K562 (cell line): Measurements from ENCODE around the gene SYT3. TPM values are rescaled to one million over a fixed set of nuclear protein-coding genes. Genes with fewer than 3 reads are reported as not detected.
A peak's percentile ranks its signal among the peaks of the same experiment; 100 is the strongest.
"Not testable (repeated sequence)": the region's sequence is repeated elsewhere in the genome, so short reads cannot be mapped to it uniquely, and the experiment has no call there.

Experiments used
- ATAC-seq: fragments of 200-7000 bp; cut with Tn5 transposase; 3 replicates; pipeline ENCODE4 v1.9.1; 2020; ENCODE audit warnings: moderate library complexity
- BruUV-seq: library from RNA; stranded (reverse); fragments of 400-500 nt; replicated peaks from 2 replicates; lab custom pipeline; 2021; lab: Mats Ljungman, UMichigan
- CTCF ChIA-PET: fragments of 300-600 bp; formaldehyde crosslinking; extraction: SDS; loops from one replicate; lab custom pipeline; 2021; ENCODE audit warnings: low intra/inter-chr PET ratio; lab: Yijun Ruan, JAX
- POLR2A ChIA-PET: fragments of 300-600, 350-650 bp; sonication (Branson Sonifier 250); formaldehyde crosslinking; extraction: SDS; loops from one replicate; lab custom pipeline; 2021; ENCODE audit warnings: antibody characterized with exemption, inconsistent platforms; lab: Yijun Ruan, JAX
- DNase-seq, 4 experiments: peaks; one replicate each; pipeline versions ENCODE4 v3.0.0 to v3.0.0-alpha.2; 2011 to 2018; ENCODE audit warnings: low spot score in 3 of 4, mixed read lengths in 3 of 4; ENCODE audit errors: extremely low read depth in 1 of 4
- FAIRE-seq: peaks from 2 replicates; lab custom pipeline; 2011; peaks lifted over from hg19 to GRCh38; lab: Jason Lieb, UNC
- H2AFZ ChIP-seq: 2 replicates; pipeline ENCODE4 v1.6.0; 2011; ENCODE audit warnings: low read depth, low read length, control low read depth, inconsistent platforms
- H3K27ac ChIP-seq: fragments of 200-600 bp; 3 replicates; pipeline ENCODE4 v1.8.0; 2011; ENCODE audit warnings: low read depth, mild to moderate bottlenecking, control low read depth, inconsistent platforms, low read length, moderate library complexity, mixed read lengths; ENCODE audit errors: extremely low read depth
- H3K27me3 ChIP-seq, 2 experiments: fragments of 300-600 bp in 1 of 2; 2 replicates in 1 of 2; 3 replicates in 1 of 2; pipeline versions ENCODE4 v1.6.0 to v1.8.0; 2011; ENCODE audit warnings: inconsistent platforms in 2 of 2, low read length in 2 of 2, mild to moderate bottlenecking in 1 of 2, mixed read lengths in 1 of 2, moderate library complexity in 1 of 2; ENCODE audit not compliant: control insufficient read depth in 2 of 2, insufficient read depth in 2 of 2
- H3K36me3 ChIP-seq: fragments of 300-600 bp; 3 replicates; pipeline ENCODE4 v1.8.0; 2011; ENCODE audit warnings: mild to moderate bottlenecking, low read length, inconsistent platforms; ENCODE audit not compliant: control insufficient read depth, insufficient read depth
- H3K4me1 ChIP-seq, 2 experiments: fragments of 200-600 bp in 1 of 2; replicated peaks in 1 of 2; 2 replicates in 1 of 2; 3 replicates in 1 of 2; pipeline versions ENCODE4 v1.5.1 to v1.8.0; 2011; ENCODE audit warnings: inconsistent platforms in 2 of 2, low read length in 2 of 2, mild to moderate bottlenecking in 1 of 2, mixed read lengths in 1 of 2, moderate library complexity in 1 of 2; ENCODE audit not compliant: control insufficient read depth in 2 of 2, insufficient read depth in 2 of 2
- H3K4me2 ChIP-seq: 2 replicates; pipeline ENCODE4 v1.6.1; 2011; ENCODE audit warnings: low read length, control low read depth, inconsistent platforms, mixed read lengths; ENCODE audit not compliant: insufficient read depth
- H3K4me3 ChIP-seq: fragments of 200-600 bp; sonication (generic), shearing (Covaris generic); 2 replicates; pipeline ENCODE4 v1.5.1; 2016; ENCODE audit warnings: control low read depth, inconsistent platforms
- H3K79me2 ChIP-seq: fragments of 200-600 bp; 3 replicates; pipeline ENCODE4 v1.8.0; 2011; ENCODE audit warnings: low read length, inconsistent platforms; ENCODE audit not compliant: control insufficient read depth, insufficient read depth
- H3K9ac ChIP-seq, 2 experiments: 2 replicates each; pipeline versions ENCODE4 v1.6.0 to v1.6.1; 2011; ENCODE audit warnings: low read depth in 2 of 2, low read length in 2 of 2, control low read depth in 1 of 2, inconsistent platforms in 1 of 2, mild to moderate bottlenecking in 1 of 2, mixed read lengths in 1 of 2; ENCODE audit not compliant: insufficient read depth in 1 of 2
- H3K9me1 ChIP-seq: one replicate; pipeline ENCODE4 v1.6.0; 2011; ENCODE audit warnings: inconsistent platforms, mild to moderate bottlenecking, low read length, moderate library complexity; ENCODE audit not compliant: control insufficient read depth, insufficient read depth
- H3K9me3 ChIP-seq: replicated peaks from 2 replicates; pipeline ENCODE4 v1.5.1; 2011; ENCODE audit warnings: low read depth, low read length, inconsistent platforms; ENCODE audit not compliant: control insufficient read depth, insufficient read depth
- H4K20me1 ChIP-seq: replicated peaks from 2 replicates; pipeline ENCODE4 v1.6.1; 2011; ENCODE audit warnings: low read length, inconsistent platforms, mixed read lengths; ENCODE audit not compliant: control insufficient read depth, insufficient read depth
- ASH1L ChIP-seq: fragments of 450-650 bp; IDR thresholded peaks from 2 replicates; pipeline ENCODE4 v1.6.1; 2018; ENCODE audit warnings: borderline replicate concordance, mild to moderate bottlenecking, low read depth; ENCODE audit not compliant: partially characterized antibody
- C11orf30 ChIP-seq: fragments of 450-650 bp; IDR thresholded peaks from 2 replicates; pipeline ENCODE4 v1.6.1; 2016; ENCODE audit warnings: low read depth, mild to moderate bottlenecking
- CREM ChIP-seq: IDR thresholded peaks from 2 replicates; pipeline ENCODE4 v1.6.1; 2014; ENCODE audit warnings: antibody characterized with exemption, low read depth
- MAFK ChIP-seq: IDR thresholded peaks from 2 replicates; pipeline ENCODE4 v1.6.1; 2011; ENCODE audit warnings: low read length, improper control_type of control experiment
- MYNN ChIP-seq, 2 experiments: sonication (generic); formaldehyde crosslinking in 1 of 2; IDR thresholded peaks; 2 replicates each; pipeline versions ENCODE4 v1.5.0 to v1.6.1; 2016 to 2020; ENCODE audit warnings: antibody characterized with exemption in 1 of 2, missing genetic modification reagents in 1 of 2
- NR2C2 ChIP-seq, 2 experiments: fragments of 200-800 bp in 1 of 2; sonication (Bioruptor generic) in 1 of 2; sonication (generic) in 1 of 2; formaldehyde crosslinking in 1 of 2; IDR thresholded peaks; 2 replicates each; pipeline versions ENCODE4 v1.6.1 to v1.8.0; 2016 to 2022; ENCODE audit warnings: mild to moderate bottlenecking in 1 of 2, missing compliant biosample characterization in 1 of 2, missing genetic modification characterization in 1 of 2, missing genetic modification reagents in 1 of 2
- RBM25 ChIP-seq: fragments of 200-400 bp; formaldehyde crosslinking; IDR thresholded peaks from 2 replicates; pipeline ENCODE4 v1.6.1; 2018; ENCODE audit warnings: low read length, low read depth, moderate library complexity; ENCODE audit not compliant: severe bottlenecking
- ZC3H11A ChIP-seq: IDR thresholded peaks from 2 replicates; pipeline ENCODE4 v1.6.1; 2012; ENCODE audit warnings: low read depth, low read length, improper control_type of control experiment
- ZNF121 ChIP-seq: sonication (generic); formaldehyde crosslinking; conservative IDR thresholded peaks from 2 replicates; pipeline ENCODE4 v1.8.0; 2022; ENCODE audit warnings: missing genetic modification reagents
- ZNF174 ChIP-seq: fragments of 250-450 bp; sonication (Bioruptor Pico); IDR thresholded peaks from 2 replicates; pipeline ENCODE4 v1.4.0; 2020; ENCODE audit warnings: mild to moderate bottlenecking
- ZNF263 ChIP-seq: sonication (generic); formaldehyde crosslinking; IDR thresholded peaks from 2 replicates; pipeline ENCODE4 v1.8.0; 2022; ENCODE audit warnings: mild to moderate bottlenecking, missing genetic modification reagents, borderline replicate concordance
- WGBS: fragments of 100-300 bp; shearing (Covaris generic); methylation state at CpG from one replicate; pipeline ENCODE4 v1.1.6; 2016; ENCODE audit warnings: low coverage, mixed read lengths; ENCODE audit not compliant: insufficient coverage; ENCODE audit errors: missing lambda C conversion rate; 5-methylcytosine and 5-hydroxymethylcytosine counted together
- in situ Hi-C: fragments of 300-500 bp; cut with MboI; formaldehyde crosslinking; loops from 4 replicates; pipeline ENCODE4 v1.15.0; 2018; ENCODE audit warnings: inconsistent platforms, mixed read lengths
- intact Hi-C: fragments of 100-400 bp; cut with micrococcal nuclease; formaldehyde crosslinking; loops from 2 replicates; pipeline ENCODE4 v1.14.2; 2022
- polyA plus RNA-seq, 8 experiments: library from polyadenylated mRNA; depleted of rRNA in 4 of 8; stranded (reverse) in 5 of 8; unstranded in 3 of 8; fragments of >200 nt; fragmentation: Nextera tagmentation in 2 of 8; fragmentation: Illumina TruSeq in 1 of 8; extraction: Ambion mirVana in 2 of 8; extraction: Trizol in 1 of 8; gene quantifications; 2 replicates each; pipeline versions ENCODE4 v1.2.1 to v1.2.3, GENCODE V29; 2011 to 2014; ENCODE audit warnings: inconsistent platforms in 1 of 8, missing spikeins in 1 of 8
- total RNA-seq, 7 experiments: library from RNA; depleted of rRNA in 6 of 7; stranded (reverse); fragments of >200 nt in 6 of 7; fragmentation: Illumina TruSeq in 2 of 7; extraction: Trizol in 2 of 7; gene quantifications; 2 replicates each; pipeline versions ENCODE4 v1.2.1 to v1.2.3, GENCODE V29; 2011 to 2021; ENCODE audit warnings: low replicate concordance in 1 of 7
- TF ChIP-seq, protein P1 (sequence below): sonication (generic); formaldehyde crosslinking; IDR thresholded peaks from 2 replicates; pipeline ENCODE4 v1.4.0; 2020; ENCODE audit warnings: mild to moderate bottlenecking, missing genetic modification reagents

The SYT3 gene
- total and polyA plus RNA-seq, 9 of the 15 experiments (the other 6 are each of a cell fraction or from before 2014, with no cell fraction given): 0.36 to 2.0 (median 0.54) TPM; not detected in 2

DNA sequence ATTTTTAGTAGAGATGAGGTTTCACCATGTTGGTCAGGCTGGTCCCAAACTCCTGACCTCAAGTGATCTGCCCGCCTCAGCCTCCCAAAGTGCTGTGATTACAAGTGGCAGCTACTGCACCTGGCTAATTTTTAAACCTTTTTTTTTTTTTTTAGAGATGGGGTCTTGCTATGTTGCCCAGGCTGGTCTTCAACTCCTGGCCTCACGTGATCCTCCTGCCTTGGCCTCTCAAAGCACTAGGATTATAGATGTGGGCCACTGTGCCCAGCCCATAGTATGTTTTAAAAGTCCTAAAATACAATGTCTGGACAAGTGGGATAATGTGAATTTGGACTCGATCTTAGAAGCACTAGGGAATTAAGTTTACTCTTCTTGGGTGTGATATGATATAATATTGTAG lies 62.9 kb downstream of the SYT3 start:
- H3K36me3 ChIP-seq, H3K9ac ChIP-seq, H3K79me2 ChIP-seq, H3K9me1 ChIP-seq, FAIRE-seq, DNase-seq, H3K27ac ChIP-seq, H3K9me3 ChIP-seq, in situ Hi-C loops, H3K4me3 ChIP-seq, BruUV-seq, intact Hi-C loops, H2AFZ ChIP-seq, CTCF ChIA-PET, H3K4me2 ChIP-seq, H3K27me3 ChIP-seq, ATAC-seq, H4K20me1 ChIP-seq: not testable (repeated sequence)
- TF ChIP-seq RBM25 (peak; percentile 22), ZNF121 (CRISPR knock-in tag) (peak; percentile 67)
- H3K4me1 ChIP-seq: peaks cover 7 to 23% of the 10 kb centered on the region in 2 experiments
- POLR2A ChIA-PET: interaction anchor here (1.0 kb wide), 1 partner anchor 15 kb away, joined by 3 read pairs; no protein-coding TSS in a partner anchor
- WGBS: 33% methylated on average over 3 of the region's 3 CpGs

DNA sequence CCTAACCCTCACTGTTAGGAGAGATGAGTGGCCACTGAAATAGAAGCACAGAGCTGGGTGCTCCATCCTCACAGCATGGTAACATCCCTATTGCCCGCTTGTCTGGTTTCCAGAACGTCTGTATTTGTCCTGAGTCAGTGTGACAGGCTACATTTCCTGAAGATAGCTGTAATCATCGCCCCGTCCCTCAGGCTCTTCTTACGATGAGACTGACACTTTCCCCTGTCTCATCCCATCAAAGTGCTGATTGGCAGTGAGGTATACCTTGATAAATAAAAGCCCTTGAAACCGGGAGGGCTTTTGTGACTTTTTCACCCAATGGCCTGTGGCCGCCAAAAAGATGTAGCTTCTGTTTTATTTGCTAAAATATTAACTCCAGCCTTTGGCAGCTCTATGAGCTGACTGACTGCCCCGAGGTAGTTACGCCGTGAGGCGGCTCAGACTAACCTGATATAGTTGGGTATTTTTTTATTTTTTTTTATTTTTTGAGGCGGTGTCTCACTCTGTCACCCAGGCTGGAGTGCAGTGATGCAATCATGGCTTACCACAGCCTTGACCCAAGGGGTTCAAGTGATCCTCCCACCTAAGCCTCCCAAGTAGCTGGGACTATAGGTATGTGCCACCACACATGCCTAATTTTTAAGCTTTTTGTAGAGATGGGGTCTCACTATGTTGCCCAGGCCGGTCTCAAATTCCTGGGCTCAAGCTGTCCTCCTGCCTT lies 65.8 kb downstream of the SYT3 start:
- Histone ChIP-seq H3K27ac (no peak overlapping the region; the same call in 2 of the 3 replicates), H3K27me3 (no peaks in the 10 kb centered on the region; a peak in 1 of 5 replicates), H3K9ac (no peak overlapping the region), H3K36me3 (no peaks in the 10 kb centered on the region), H2AFZ (peak overlapping the region; percentile 19; the same call in 1 of the 2 replicates), H3K9me3 (no peaks in the 10 kb centered on the region), H3K4me1 (peaks cover 5 to 13% of the 10 kb centered on the region in 2 experiments), H3K4me3 (no peak overlapping the region), H3K4me2 (no peak overlapping the region), H4K20me1 (no peaks in the 10 kb centered on the region), H3K9me1 (no peaks in the 10 kb centered on the region), H3K79me2 (no peaks in the 10 kb centered on the region)
- peak in 2 of 4 experiments; percentile 51 to 53 for DNase-seq
- FAIRE-seq: peak; percentile 86
- POLR2A ChIA-PET: interaction anchor here (0.6 to 1.3 kb wide), 6 partner anchors 12 to 469 kb away, joined by 3 to 4 read pairs (median 4); no protein-coding TSS in a partner anchor
- ATAC-seq: peak; percentile 62
- no TSS peak for BruUV-seq
- in situ Hi-C loops (no loop called here), intact Hi-C loops (no loop called here)
- CTCF ChIA-PET: no interaction called here
- WGBS: 40% methylated on average over 13 of the region's 13 CpGs
- TF ChIP-seq ASH1L (no peak), CREM (0 out of 2 replicates have a peak, but pooled peaks have one; percentile 8), MYNN (IDR thresholded peaks at IDR 0.05) (peak; percentile 85; the same call in 1 of the 2 replicates), MYNN (CRISPR knock-in tag; IDR thresholded peaks at IDR 0.05) (no peak), ZNF174 (CRISPR knock-in tag) (no peak), C11orf30 (peak; percentile 46; the same call in 1 of the 2 replicates), MAFK (peak; percentile 61; the same call in 1 of the 2 replicates), NR2C2 (CRISPR knock-in tag; IDR thresholded peaks at IDR 0.05) (no peak), NR2C2 (tag; IDR thresholded peaks at IDR 0.05) (peak; percentile 10; the same call in 1 of the 2 replicates), ZC3H11A (no peak), ZNF263 (CRISPR knock-in tag) (0 out of 2 replicates have a peak, but pooled peaks have one; percentile 15)
- TF ChIP-seq, protein P1, sequence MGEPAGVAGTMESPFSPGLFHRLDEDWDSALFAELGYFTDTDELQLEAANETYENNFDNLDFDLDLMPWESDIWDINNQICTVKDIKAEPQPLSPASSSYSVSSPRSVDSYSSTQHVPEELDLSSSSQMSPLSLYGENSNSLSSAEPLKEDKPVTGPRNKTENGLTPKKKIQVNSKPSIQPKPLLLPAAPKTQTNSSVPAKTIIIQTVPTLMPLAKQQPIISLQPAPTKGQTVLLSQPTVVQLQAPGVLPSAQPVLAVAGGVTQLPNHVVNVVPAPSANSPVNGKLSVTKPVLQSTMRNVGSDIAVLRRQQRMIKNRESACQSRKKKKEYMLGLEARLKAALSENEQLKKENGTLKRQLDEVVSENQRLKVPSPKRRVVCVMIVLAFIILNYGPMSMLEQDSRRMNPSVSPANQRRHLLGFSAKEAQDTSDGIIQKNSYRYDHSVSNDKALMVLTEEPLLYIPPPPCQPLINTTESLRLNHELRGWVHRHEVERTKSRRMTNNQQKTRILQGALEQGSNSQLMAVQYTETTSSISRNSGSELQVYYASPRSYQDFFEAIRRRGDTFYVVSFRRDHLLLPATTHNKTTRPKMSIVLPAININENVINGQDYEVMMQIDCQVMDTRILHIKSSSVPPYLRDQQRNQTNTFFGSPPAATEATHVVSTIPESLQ (CRISPR knock-in tag): no peak
